Suprapubic skin (tissue), 4 donors: Measurements from ENCODE around the gene E4F1.

Source experiments
- CTCF ChIP-seq, 2 donors: fragments of 200-600 bp in 1 of 2; fragments of 450-650 bp in 1 of 2; sonication (generic) in 1 of 2; IDR thresholded peaks; one replicate each; pipeline ENCODE4 v1.5.1; 2016 to 2019; ENCODE audit warnings: antibody characterized with exemption in 2 of 2, mild to moderate bottlenecking in 1 of 2, moderate library complexity in 1 of 2
- EP300 ChIP-seq: sonication (generic); formaldehyde crosslinking; IDR thresholded peaks from one replicate; pipeline ENCODE4 v1.6.1; 2017; ENCODE audit warnings: antibody characterized with exemption
- POLR2A ChIP-seq, 2 donors: fragments of 450-650 bp; IDR thresholded peaks; one replicate each; pipeline ENCODE4 v1.6.1; 2017; ENCODE audit warnings: antibody characterized with exemption in 2 of 2, mild to moderate bottlenecking in 2 of 2, moderate library complexity in 2 of 2
- POLR2AphosphoS5 ChIP-seq, 3 donors: sonication (generic); formaldehyde crosslinking; IDR thresholded peaks; one replicate each; pipeline ENCODE4 v1.6.1; 2017; ENCODE audit warnings: antibody characterized with exemption in 3 of 3

DNA sequence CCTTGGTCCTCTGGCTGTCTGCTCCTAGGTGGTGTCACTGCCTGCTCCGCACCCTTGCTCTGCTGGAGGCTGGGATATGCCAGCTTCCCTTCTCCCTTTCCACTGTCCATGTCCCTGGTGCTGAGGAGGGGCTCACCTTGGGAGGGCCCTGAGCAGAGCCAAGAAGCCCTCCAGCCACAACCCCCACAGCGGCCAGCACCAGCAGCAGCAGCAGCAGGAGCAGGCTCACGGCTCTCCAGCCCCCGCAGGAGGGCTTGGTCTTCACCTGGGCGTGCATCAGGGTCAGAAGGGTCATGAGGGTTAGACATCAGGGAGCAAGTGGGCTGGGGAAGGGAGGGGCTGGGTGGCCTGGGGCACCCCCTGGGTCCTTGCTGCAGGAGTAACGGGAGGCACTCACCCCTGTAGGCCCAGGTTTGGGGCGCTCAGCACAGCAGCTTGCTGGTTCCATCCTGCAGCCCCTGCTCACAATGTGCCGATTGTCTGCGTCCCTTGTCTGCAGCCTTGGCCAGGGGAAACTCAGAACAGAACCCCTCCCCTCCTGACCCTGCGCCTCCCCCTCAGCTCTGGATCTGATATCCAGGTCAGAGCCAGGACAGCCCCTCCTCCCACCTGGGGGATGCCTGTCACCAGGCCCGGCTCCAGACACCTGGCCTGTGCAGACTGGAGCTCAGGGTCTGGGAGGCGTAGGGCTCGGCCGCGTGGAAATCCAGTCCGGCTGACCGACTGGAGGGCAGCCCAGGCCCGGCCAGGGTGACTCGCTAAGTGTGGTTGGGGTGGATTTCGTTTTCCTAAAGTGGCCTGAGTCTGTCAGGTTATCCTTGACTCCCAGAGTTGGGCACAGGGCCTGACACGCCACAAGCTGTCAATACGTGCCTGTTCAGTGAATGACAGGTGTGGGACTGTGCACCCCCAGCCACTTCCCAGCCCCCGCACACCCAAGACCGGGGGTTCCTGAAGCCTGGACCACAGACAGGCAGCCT is 12.7 kb upstream of the E4F1 start, which contains the start of gene BRICD5:
- TF ChIP-seq POLR2AphosphoS5 (IDR thresholded peaks at IDR 0.05) (no peak), CTCF (IDR thresholded peaks at IDR 0.05) (no peak), POLR2A (IDR thresholded peaks at IDR 0.05) (no peak), EP300 (no peak)
